NCI-H2196 (cell line): ENCODE results near the gene CCL26.
"Not testable (repeated sequence)": the region's sequence is repeated elsewhere in the genome, so short reads cannot be mapped to it uniquely, and the experiment has no call there.

Experiments
- DNase-seq: peaks from one replicate; lab custom pipeline; 2025; ENCODE audit not compliant: unreplicated experiment; lab: John Stamatoyannopoulos, UW

CCL26 gene

DNA sequence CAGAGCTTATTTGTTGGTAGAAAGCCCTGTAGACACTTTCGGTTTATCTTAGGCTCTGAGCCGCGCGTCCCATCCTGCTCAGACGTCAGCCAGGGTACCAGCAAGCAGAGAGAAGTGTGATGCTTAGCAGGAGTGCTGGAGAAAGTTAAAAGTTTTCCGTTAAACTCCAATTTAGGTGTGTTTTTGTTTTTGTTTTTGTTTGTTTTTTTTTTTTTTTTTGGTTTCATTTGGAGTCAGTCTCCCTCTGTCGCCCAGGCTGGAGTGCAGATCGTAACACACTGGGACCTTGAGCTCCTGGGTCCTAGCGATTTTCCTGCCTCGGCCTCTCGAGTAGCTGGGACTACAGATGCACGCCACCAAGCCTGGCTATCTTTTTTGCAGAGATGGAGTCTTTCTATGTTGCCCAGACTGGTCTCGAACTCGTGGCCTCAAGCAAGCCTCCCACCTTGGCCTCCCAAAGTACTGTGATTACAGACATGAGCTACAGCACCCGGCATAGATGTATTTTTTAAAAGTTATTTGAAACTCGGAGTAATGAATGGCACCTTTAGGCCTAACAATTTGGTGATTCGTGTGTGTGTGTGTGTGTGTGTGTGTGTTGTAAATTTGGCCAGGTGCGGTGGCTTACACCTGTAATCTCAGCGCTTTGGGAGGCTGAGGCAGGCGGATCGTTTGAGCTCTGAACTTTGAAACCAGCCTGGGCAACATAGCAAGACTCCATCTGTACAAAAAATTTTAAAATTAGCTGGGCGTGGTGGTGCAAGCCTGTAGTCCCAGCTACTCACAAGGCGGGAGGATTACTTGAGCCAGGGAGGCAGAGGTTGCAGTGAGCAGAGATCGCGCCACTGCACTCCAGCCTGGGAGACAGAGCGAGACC lies 32.0 kb downstream of the CCL26 start:
- peak; percentile 46 for DNase-seq

DNA sequence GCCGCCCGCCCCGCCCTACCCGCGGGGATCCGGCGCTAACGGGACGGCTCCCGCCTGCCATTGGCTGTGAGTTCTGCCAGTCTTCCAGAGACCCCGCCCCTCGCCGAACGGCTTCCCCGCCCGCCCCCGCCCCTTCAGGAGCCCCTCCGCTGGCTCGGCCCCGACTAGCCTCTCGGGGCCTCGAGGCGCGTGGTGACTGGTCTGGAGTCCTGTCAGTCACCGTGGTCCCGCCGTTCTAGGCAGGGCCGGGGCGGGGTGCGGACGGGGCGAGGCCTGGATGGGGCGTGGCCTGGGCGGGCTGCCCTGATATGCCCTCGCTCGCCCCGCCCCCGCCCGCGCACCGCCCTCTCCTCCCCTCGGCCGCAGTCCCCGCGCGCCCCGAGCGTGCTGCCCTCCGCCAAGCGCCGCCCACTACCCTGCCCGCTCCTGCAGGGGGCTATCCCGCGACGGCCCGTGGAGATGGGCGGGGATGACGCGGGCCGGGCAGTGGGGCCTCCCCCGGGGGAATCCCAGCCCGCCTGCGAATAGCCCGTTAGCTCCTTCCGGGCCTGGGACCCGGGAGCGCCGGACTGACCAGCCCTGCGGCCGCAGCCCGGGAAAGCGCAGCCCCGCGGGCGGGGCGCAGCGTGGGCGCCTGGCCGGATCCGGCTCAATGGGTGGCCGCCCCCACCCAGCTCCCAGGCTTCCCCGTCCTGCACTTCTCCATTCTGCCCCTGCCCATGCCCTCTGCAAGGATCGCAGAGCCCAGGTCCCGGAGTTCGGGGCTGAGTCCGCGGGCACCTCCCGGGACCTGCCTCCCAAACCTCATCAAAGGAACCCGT lies 32.8 kb downstream of the CCL26 start:
- DNase-seq = peak; percentile 99

DNA sequence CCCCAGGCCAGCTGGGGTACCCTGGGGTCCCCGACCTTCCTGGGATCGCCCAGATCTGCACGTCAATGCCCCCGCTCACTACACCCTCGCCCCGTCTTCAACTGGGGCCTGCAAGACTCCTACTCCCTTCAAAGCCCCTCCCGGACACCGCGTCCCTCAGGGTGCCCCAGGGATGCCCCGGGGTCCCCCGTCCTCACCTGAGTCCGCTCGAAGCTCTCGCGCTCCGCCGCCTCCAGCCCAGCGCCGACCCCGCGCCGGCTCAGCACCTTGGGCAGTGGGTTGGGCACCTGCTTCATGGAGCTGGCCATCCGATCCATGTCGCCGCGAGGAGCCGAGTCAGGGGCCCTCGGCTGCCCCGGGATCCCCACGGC lies 33.4 kb downstream of the CCL26 start, which contains the start of gene HIP1:
TSS of gene HIP1 (minus strand) at position 338 of the 371 bp plus-strand sequence. CDS start at position 317, 21 bp downstream.
- no peak for DNase-seq

DNA sequence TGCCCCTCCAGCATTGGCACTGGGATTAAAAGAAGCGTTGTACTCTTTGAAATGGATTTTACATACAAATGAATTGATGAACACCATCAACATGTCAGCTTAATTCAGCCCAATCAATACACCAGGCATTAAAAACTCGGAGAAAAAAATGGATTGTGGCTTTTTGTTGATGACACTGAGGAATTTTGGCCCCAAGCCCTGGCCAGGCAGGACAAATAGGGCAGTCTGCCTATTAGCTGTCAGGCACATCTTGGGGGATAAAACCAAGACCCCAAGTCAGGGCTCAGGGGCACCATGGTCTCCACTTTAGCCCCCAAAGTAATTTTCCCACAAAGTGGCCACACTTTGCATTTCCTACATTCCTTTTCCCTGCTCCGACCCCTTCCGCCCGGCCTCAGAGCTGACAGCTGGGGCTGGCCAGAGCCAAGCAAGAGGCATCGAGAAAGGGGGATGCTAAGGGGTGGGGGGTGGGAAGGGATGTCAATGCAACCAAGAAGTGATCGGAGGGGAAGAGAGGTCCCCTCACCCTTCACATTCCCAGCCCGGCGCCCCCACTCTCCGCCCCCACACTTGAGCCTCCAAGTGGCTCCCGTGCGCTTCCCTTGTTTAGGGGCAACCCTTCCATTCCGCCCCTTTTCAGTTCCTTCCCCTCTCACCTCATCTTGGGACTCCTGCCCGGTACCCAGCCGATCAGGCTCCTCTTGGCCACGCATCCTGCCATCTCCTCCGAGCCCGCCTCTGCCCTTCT lies 34.0 kb downstream of the CCL26 start:
- DNase-seq = no peak

DNA sequence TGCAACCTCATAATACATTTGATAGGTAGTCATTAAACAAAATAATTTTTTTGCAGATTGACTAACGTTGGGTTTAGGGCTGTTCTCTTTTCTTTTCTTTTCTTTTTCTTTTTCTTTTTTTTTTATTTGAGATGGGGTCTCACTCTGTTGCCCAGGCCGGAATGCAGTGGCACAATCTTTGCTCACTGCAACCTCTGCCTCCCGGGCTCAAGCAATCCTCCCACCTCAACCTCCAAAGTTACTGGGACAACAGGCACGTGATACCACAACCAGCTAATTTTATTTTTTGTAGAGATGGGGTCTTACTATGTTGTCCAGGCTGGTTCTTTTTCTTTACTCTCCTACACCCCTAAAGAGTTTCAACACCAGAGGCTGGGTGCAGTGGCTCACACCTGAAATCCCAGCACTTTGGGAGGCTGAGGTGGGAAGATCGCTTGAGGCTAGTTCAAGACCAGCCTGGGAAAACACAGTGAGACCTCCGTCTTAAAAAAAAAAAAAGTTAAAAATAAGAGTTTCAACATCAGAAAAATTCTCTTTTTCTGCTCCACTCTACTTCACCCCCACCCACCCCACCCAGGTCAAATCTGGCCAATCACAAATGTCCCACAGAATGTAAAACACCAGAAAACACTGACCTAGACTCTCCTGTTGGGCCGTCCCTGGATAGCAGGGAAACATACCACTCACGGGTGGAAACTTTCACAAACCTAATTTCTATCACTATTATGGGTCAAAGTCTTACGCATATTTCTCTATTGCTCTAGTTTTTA lies 36.2 kb downstream of the CCL26 start:
- DNase-seq = no peak

DNA sequence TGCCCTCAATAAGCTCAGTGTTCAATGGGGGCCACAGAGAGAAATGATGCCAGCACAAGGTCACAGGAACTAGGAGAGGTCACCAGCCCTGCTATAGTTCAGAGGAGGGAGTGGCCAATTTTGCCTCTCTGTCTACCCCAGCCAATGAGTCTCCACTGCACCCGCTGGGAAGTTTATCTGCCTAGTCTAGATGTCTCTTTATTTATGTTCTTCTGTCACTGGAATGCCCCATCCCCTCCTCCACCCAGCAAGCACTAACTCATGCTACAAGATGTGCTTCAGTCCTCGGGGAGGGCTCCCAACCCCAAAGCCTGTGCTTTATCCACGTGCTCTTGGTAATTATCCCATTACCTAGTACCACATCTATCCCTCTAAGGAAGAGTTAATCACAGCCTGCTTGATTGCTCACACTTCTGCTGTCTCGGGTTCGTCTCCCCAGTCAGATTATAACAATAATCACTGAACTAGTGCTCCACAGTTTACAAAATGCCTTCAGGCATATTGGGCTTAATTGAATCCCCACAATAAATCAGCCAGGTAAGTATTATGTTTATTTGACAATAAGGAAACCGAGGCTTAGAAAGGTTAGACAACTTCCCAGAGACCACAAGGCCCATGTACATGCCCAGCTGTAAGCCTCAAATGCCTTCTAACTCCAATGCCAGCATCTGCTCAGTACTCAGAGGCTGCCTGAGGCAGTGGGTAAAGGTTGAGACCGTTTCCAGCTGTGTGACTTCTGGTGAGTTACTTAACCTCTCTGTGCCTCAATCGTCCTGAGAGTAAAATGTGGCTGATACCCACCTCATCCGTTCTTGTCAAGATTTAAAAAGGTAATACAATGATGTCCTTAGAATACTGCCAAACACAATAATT lies 37.2 kb downstream of the CCL26 start:
- DNase-seq = no peak

DNA sequence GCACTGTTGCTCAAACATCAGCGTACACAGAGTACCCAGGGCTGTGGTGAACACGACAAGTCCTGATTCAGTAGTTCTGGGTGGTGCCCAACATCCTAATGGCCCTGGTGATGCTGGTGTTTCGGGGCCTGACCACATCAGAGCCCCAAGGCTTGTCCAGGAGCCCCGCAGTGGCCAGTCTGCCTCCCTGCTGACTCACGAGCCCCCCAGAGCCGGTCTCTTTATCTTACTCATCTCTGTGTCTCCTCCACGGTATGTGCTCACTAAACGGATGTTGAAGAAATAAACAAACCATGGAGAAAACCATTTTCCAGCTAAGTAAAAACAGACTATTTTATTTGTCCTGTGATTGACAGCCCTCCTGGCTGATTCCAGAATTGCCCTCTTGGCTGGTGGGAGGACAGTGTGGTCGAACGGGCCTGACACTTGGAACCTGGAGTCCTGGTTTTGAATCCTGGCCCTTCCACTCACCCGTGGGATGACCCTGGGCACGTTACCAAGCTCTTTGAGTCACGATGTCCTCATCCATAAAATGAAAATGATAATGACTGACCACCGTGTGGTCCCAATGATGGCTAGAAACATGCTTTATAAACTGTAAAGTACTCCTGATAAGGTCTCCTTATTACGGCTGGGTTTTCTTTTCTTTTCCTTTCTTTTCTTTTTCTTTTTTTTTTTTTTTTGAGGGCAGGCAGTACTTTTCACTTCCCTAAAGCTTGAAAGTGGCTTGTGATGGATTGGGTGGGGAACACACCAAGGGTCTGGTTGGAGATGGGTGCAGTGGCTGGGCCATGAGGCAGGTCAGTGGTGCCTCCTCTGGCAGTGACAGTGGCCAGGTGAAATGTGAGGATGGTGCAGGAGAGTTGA lies 39.0 kb downstream of the CCL26 start:
- no peak for DNase-seq

DNA sequence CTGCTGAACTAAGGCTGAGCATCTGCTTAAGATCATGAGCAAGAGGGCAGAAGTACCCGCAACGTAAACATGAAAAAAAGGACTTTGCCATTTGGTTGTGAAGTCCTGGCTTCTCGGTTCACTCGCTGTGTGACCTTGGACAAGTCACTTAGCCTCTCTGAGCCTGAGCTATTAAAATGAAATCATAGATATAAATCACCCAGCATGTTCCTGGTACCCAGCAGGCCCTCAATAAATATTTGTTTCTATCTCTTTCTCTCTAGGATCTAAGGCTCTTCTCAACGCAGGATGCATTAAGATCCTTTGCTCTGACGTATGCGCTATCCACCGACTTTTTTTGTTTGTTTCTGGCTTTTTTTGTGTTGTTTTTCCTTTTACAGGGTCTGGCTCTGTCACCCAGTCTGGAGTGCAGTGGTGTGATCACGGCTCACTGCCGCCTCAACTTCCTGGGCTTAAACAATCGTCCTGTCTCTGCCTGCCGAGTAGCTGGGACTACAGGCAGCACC lies 39.9 kb downstream of the CCL26 start:
- DNase-seq = no peak

DNA sequence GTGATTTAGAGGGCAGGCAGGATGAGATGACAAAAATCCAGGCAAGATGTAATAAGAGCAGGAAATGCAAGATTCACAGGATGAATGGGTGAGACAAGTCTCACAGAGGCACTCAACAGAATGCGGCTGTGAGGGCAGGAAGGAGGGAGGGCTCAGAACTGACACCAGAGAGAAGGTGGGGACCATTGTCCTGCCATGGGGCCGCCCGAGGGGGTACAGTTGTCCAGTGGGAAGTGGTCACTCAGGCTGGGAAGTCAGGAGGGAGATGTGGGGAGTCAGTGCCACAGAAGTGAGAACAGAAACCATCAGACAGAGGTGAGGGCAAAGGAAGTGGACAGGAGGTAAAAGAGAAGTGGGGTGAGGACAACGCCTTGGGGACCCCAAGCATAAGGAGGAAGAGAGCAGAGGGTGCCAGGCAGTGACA lies 42.1 kb downstream of the CCL26 start:
- no peak for DNase-seq

DNA sequence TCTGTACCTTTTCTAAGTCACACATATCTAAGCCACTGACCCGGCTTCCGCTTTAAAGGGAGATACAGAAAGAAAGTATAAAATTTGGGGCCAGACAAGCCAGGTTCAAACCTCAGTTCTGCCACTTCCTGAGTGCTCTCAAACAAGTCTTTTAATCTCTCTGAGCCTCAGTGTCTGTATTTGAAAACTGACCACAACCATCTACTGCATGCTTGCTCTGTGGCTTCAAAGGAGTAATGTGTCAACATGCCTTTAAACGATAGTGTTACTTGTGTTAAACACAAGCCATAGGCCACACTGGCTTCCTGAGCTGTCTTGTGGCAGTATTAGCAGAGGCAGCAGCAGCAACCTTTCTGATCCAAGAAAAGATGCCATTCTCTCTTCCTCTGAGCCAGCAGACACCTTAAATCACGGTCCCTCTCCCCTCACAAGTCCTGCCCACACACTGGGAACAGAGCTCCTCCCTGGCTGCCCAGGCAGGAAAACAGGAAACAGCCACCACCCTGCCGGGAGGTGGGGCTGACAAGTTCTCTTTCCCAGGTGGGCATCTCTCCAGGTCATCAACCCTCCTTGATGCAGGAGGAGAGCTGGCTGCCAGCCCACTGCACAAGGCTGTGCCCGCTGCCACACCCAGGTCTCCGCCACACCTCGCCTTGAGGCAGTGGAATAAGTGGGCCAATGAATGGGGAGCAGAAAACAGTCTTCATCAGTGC lies 44.0 kb downstream of the CCL26 start:
- peak; percentile 60 for DNase-seq

DNA sequence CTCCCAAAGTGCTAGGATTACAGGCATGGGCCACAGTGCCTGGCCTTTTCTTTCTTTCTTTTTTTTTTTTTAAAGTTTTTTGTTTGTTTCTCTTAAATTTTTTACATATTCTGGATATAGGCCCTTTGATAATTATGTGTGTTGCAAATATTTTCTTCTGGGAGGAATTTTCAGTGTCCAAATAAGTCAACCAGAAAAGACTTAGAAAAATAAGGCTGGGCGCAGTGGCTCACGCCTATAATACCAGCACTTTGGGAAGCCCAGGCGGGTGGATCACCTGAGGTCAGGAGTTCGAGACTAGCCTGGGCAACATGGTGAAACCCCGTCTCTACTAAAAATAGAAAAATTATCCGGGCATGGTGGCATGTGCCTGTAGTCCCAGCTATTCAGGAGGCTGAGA lies 44.7 kb downstream of the CCL26 start:
- DNase-seq = not testable (repeated sequence)

DNA sequence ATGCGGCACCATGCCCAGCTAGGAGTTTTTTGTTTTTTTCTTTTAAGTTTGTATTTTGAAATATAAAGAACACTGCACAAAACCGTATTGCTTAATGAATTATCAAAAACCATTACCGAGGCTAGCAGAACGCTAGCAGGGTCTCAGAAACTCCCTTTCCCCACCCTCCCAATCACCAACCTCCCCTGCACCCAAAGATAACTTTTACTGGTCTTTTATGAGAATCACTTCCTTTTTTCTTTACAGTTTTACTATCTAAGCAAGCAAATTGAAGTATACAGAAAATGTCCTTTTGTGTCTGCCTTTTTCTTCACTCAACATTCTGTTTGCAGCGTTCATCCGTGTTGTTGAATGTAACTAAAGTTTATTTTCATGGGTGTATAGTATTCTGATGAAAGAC lies 46.7 kb downstream of the CCL26 start:
- DNase-seq = no peak

DNA sequence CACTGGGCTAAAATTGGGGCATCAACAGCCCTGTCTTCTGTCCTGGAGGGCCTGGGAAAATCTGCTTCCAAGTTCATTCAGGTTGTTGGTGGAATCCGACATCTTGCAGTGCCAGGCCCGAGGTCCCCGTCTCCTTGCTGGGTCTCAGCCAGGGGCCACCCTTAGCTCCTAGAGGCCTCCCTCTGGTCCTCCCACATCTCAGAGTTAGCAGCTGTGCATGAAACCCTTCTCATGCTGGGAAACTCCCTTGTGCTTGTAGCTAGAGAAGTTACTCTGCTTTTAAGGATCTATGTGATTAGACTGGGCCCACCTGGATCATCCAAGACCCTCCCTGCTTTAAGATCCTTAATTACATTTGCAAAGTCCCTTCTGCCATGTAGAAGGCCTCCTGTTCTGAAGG lies 48.6 kb downstream of the CCL26 start:
- no peak for DNase-seq

DNA sequence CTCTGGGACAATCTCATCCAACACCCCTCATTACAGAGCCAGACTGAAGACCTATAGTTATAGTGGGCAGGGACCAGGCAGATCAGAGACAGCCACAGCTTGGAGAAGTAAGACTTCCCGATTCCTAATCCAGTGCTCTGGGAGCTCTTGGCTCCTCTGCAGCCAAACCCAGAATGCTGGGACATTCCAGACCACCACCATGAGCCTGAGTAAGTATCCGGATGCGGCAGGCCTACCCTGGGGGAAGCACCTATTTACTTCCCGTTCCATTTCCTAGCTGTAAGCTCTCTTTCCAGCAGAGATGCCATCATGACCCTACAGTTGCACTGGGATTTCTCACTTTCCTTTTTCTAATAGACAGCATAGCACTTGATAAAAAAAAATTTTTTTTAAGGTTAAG lies 49.6 kb downstream of the CCL26 start:
- no peak for DNase-seq

DNA sequence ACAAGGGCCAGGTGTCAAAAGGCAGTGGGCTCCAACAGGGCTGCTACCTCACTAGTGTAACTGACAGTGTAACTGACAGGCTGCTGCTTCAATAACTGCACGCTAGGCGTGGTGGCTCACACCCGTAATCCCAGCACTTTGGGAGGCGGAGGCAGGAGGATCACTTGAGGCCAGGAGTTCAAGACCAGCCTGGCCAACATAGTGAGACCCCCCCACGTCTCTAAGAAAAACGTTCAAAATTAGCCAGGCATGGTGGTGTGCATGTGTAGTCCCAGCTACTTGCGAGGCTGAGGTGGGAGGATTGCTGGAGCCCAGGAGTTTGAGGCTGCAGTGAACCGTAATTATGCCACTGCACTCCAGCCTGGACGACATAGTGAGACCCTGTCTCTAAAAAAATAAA lies 50.1 kb downstream of the CCL26 start:
- not testable (repeated sequence) for DNase-seq

DNA sequence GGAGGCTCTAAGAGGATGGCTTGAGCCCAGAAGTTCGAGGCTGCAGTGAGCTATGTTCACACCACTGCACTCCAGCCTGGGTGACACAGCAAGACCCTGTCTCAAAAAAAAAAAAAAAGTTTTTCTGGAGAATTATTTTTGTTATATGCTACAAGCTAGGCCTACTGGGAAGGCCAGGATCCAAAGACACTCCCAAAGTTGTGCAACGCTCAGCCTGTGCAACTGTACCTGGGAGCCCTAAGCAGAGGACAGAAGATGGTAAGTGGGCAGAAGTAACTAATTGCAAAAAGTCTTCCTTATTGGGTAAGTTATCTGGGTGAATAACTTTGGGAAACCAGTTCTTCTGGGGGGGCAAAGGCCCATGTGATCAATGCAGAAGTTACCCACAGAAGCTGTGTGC lies 50.6 kb downstream of the CCL26 start:
- no peak for DNase-seq

DNA sequence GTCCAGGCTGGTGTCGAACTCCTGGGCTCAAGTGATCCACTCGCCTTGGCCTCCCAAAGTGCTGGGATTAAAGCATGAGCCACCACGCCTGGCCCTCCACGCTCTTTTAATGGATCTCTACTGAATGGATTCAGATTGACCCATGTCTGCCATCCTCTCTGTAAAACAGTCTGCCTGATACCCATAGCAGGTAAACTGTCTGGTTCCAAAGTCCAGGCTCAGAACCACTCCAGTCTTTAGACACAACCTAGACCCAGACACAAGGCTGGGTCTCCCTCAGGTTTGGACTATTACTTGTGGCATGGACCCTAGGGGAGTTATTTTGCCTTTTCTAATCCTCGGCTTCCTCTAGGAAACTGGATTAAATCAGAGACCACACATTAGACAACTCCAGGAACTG lies 52.4 kb downstream of the CCL26 start:
- no peak for DNase-seq
